IPS DF 6.9 (cell line): ENCODE results near the gene NLRP1.

Source experiments
- DNase-seq: peaks from one replicate; pipeline ENCODE4 v3.0.0-alpha.2; 2013; ENCODE audit warnings: low read depth, low spot score
- H3K27ac ChIP-seq: one replicate; pipeline ENCODE4 v1.5.1; 2013; ENCODE audit warnings: low read length, control low read depth
- H3K27me3 ChIP-seq: 2 replicates; pipeline ENCODE4 v1.6.1; 2013; ENCODE audit warnings: mild to moderate bottlenecking, low read length; ENCODE audit not compliant: control insufficient read depth, insufficient read depth
- H3K36me3 ChIP-seq: 2 replicates; pipeline ENCODE4 v1.6.1; 2013; ENCODE audit warnings: low read length; ENCODE audit not compliant: control insufficient read depth, insufficient read depth
- H3K4me1 ChIP-seq: 2 replicates; pipeline ENCODE4 v1.6.1; 2013; ENCODE audit warnings: low read length; ENCODE audit not compliant: control insufficient read depth, insufficient read depth
- H3K4me3 ChIP-seq: 2 replicates; pipeline ENCODE4 v1.5.1; 2013; ENCODE audit warnings: mild to moderate bottlenecking, low read length
- H3K9me3 ChIP-seq: 2 replicates; pipeline ENCODE4 v1.6.1; 2013; ENCODE audit warnings: low read length, inconsistent platforms; ENCODE audit not compliant: control insufficient read depth, insufficient read depth
- whole genome bisulfite sequencing: extraction: QIAGEN DNeasy Blood & Tissue Kit; methylation state at CpG from one replicate; pipeline ENCODE4 v1.1.7; 2013; ENCODE audit warnings: mixed read lengths, missing lambda C conversion rate; ENCODE audit not compliant: insufficient read length, insufficient coverage; 5-methylcytosine and 5-hydroxymethylcytosine counted together

Gene NLRP1

DNA sequence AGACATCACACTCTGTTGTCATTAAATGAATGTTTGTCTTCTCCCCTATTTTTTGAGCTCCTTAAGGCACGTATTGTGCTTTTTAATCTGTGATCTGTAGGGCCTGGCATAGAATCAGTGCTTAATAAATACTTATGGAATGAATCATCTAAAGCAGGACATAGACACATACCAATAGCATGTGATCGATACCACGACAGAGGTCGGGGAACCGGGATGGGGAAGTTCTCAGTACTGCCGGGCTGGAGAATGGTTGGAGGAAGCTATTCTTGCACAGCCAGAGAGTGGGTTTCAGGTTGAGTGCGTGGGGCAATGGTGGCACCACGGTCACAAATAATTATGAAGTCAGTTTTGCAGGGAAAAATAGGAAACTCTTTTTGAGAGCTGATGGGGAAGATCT lies 26.8 kb downstream of the NLRP1 start:
- Histone ChIP-seq H3K27ac (no peak overlapping the region), H3K9me3 (no peaks in the 10 kb centered on the region)

DNA sequence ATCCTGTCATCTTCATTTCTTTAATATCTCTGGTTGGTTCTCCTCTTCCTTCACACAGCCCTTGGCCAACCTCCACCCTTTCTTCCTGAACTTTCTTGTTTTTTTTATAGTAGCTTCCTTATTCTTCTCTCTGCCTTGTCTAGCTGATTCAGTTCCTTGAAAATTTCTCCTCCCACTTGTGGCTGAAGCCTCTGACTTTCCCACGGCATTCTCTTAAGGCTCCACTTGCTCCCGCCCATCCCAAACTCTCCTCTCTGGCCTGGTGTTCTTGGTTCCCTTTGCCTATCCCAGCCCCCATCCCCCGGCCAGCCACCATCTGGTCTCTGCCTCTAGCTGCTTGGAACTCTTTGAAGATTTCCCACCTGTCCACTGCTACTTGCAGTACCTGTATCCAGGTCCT lies 29.1 kb downstream of the NLRP1 start:
- no peak for DNase-seq
- H3K27ac ChIP-seq = no peak overlapping the region
- no peaks in the 10 kb centered on the region for H3K36me3 ChIP-seq
- no peaks in the 10 kb centered on the region for H3K27me3 ChIP-seq
- H3K4me3 ChIP-seq = no peak overlapping the region
- H3K9me3 ChIP-seq = no peaks in the 10 kb centered on the region
- H3K4me1 ChIP-seq = no peaks in the 10 kb centered on the region
- WGBS = no CpG with 5 or more reads among the region's 3 CpGs

More for the DNA sequence above, 26.8 kb downstream of the NLRP1 start:
- Histone ChIP-seq H3K4me1 (no peaks in the 10 kb centered on the region), H3K27me3 (no peaks in the 10 kb centered on the region), H3K36me3 (no peaks in the 10 kb centered on the region), H3K4me3 (no peak overlapping the region)
- WGBS = no CpG with 5 or more reads among the region's 8 CpGs
- DNase-seq = no peak

GRCh38 chr17:5553479-5553878 lies 30.8 kb downstream of the NLRP1 start:
- no peak overlapping the region for H3K4me3 ChIP-seq
- H3K36me3 ChIP-seq = no peaks in the 10 kb centered on the region
- no peaks in the 10 kb centered on the region for H3K27me3 ChIP-seq
- H3K9me3 ChIP-seq = no peaks in the 10 kb centered on the region
- no peak for DNase-seq
- no peaks in the 10 kb centered on the region for H3K4me1 ChIP-seq
- no CpG with 5 or more reads among the region's 3 CpGs for WGBS
- H3K27ac ChIP-seq = no peak overlapping the region

- H3K4me3 ChIP-seq = no peak overlapping the region
- no peaks in the 10 kb centered on the region for H3K27me3 ChIP-seq
- no peak for DNase-seq
- H3K27ac ChIP-seq = no peak overlapping the region
- H3K36me3 ChIP-seq = no peaks in the 10 kb centered on the region
- H3K9me3 ChIP-seq = no peaks in the 10 kb centered on the region
- no peaks in the 10 kb centered on the region for H3K4me1 ChIP-seq
Observed at GRCh38 chr17:5552841-5553240, 31.5 kb downstream of the NLRP1 start.

DNA sequence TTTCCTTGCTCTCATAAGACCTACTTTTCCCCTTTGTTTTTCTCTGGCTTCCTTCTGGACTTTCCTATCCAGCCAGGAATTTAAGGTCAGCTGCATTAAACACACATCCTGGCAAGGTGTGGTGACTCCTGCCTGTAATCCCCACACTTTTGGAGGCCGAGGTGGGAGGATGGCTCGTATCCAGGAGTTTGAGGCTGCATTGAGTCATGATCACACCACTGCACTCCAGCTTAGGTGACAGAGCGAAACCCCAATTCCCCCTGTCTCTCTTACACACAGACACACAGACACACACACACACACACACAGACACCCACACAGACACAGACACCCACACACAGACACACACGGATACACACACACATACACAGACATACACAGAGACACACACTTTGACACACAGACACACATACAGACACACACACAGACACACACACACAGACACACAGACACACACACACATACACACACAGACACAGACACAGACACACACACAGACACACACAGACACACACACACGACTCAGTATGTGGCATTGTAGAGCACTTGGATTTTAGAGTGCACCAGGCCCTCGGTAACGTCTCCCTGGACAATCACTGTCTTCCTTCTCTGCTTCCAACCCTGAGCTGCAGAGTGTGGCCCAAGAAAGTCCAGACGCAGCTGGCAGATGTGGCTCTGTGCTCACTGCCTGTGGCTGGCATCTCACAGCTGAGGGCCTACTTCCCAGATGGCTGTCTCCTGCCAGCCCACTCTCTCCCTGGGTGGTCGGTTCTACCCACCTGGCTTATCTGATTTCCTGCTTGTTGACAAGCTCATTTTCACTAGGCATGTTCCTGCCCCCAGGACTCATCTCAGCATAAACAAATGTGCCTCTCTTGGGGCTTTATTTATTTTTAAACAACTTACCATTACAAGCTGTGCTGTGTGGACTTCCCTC lies 39.0 kb downstream of the NLRP1 start:
- H3K36me3 ChIP-seq = no peaks in the 10 kb centered on the region
- H3K9me3 ChIP-seq = no peaks in the 10 kb centered on the region
- H3K27ac ChIP-seq = no peak overlapping the region
- no CpG with 5 or more reads among the region's 9 CpGs for WGBS
- no peak overlapping the region for H3K4me3 ChIP-seq
- no peak for DNase-seq
- H3K27me3 ChIP-seq = no peaks in the 10 kb centered on the region
- peaks cover 2% of the 10 kb centered on the region; the same call in 1 of the 2 replicates for H3K4me1 ChIP-seq

DNA sequence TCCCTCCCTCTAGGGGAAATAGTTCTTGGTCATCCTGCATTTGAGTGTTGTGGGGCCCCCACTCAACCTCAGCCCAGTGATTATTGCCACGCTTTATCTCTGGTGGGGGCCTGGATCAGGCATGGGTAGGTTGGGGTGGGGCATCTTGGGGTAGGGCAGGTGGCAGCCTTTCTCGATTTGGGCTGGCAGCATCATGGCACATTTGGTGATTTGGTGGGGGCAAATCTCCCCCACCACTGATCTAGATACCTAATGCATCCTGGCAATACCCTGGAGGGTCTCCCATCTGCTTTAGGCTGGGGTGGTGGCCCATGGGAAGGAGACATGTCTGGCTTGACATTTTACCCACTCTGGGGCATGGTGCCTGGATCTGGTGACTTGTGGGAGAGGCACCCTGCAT lies 40.2 kb downstream of the NLRP1 start:
- Histone ChIP-seq H3K4me3 (no peak overlapping the region), H3K27me3 (no peaks in the 10 kb centered on the region), H3K36me3 (no peaks in the 10 kb centered on the region), H3K9me3 (no peaks in the 10 kb centered on the region), H3K4me1 (peaks cover 2% of the 10 kb centered on the region; the same call in 1 of the 2 replicates), H3K27ac (no peak overlapping the region)
- WGBS = no CpG with 5 or more reads among the region's 2 CpGs
- no peak for DNase-seq

GRCh38 chr17:5541610-5542202 lies 42.6 kb downstream of the NLRP1 start:
- peaks cover 2% of the 10 kb centered on the region; the same call in 1 of the 2 replicates for H3K4me1 ChIP-seq
- WGBS = no CpG with 5 or more reads among the region's 6 CpGs
- no peaks in the 10 kb centered on the region for H3K27me3 ChIP-seq
- H3K36me3 ChIP-seq = no peaks in the 10 kb centered on the region
- H3K27ac ChIP-seq = no peak overlapping the region
- DNase-seq = peak; percentile 16
- H3K9me3 ChIP-seq = no peaks in the 10 kb centered on the region
- no peak overlapping the region for H3K4me3 ChIP-seq

GRCh38 chr17:5540321-5540720 lies 44.0 kb downstream of the NLRP1 start:
- H3K9me3 ChIP-seq = no peaks in the 10 kb centered on the region
- H3K27ac ChIP-seq = no peak overlapping the region
- no peak overlapping the region for H3K4me3 ChIP-seq
- peaks cover 2% of the 10 kb centered on the region; the same call in 1 of the 2 replicates for H3K4me1 ChIP-seq
- H3K36me3 ChIP-seq = no peaks in the 10 kb centered on the region
- no peaks in the 10 kb centered on the region for H3K27me3 ChIP-seq
- no peak for DNase-seq
- WGBS = no CpG with 5 or more reads among the region's 7 CpGs

DNA sequence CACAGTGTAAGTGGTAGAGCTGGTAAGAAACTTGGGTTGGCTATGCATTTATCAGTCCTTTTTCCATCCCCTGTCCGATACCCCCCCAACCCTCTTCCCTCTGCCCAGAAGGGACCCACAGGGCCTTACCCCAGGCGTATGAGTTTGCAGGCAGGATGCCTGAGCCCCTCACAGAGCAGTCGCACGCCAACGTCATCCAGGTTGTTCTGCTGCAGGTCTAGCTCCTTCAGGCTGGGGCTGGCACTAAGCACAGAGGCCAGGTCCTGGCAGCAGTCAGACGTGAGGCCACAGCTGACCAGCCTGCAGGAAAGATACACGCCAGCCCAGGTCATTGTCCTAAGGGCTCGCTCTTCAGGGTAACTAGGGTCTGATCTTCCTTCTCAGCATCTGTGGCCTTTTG lies 45.0 kb downstream of the NLRP1 start:
- Histone ChIP-seq H3K4me1 (peaks cover 2% of the 10 kb centered on the region; the same call in 1 of the 2 replicates), H3K36me3 (no peaks in the 10 kb centered on the region), H3K27ac (no peak overlapping the region), H3K4me3 (no peak overlapping the region), H3K9me3 (no peaks in the 10 kb centered on the region), H3K27me3 (no peaks in the 10 kb centered on the region)
- DNase-seq = no peak
- no CpG with 5 or more reads among the region's 8 CpGs for WGBS

- H3K27me3 ChIP-seq = no peaks in the 10 kb centered on the region
- no peak overlapping the region for H3K27ac ChIP-seq
- no CpG with 5 or more reads among the region's 11 CpGs for WGBS
- no peak overlapping the region for H3K4me3 ChIP-seq
- no peaks in the 10 kb centered on the region for H3K9me3 ChIP-seq
- H3K36me3 ChIP-seq = no peaks in the 10 kb centered on the region
- H3K4me1 ChIP-seq = peaks cover 2% of the 10 kb centered on the region; the same call in 1 of the 2 replicates
- no peak for DNase-seq
Observed at GRCh38 chr17:5536866-5537650, 47.3 kb downstream of the NLRP1 start.
